ENCODE measurements around the gene ELANE.
"Not testable (repeated sequence)": the region's sequence is repeated elsewhere in the genome, so short reads cannot be mapped to it uniquely, and the experiment has no call there.

The ELANE gene

GRCh38 chr19:862581-863314, 10.6 kb downstream of the ELANE start:
- no peak for DNase-seq (ENCODE audit: low spot score)

GRCh38 chr19:863315-863620, 11.2 kb downstream of the ELANE start:
- DNase-seq (ENCODE audit: low spot score): no peak

GRCh38 chr19:866769-867300, 14.7 kb downstream of the ELANE start:
- DNase-seq (ENCODE audit: low spot score): no peak

GRCh38 chr19:867301-867793, 15.2 kb downstream of the ELANE start:
- DNase-seq (ENCODE audit: low spot score): no peak

- no peak for DNase-seq (ENCODE audit: low spot score)
Observed at GRCh38 chr19:867855-868457, 15.9 kb downstream of the ELANE start.

- no peak for DNase-seq (ENCODE audit: low spot score)
Observed at GRCh38 chr19:868458-869244, 16.5 kb downstream of the ELANE start.

- no peak for DNase-seq (ENCODE audit: low spot score)
Observed at GRCh38 chr19:869245-870177, 17.4 kb downstream of the ELANE start.

- no peak for DNase-seq (ENCODE audit: low spot score)
Observed at GRCh38 chr19:870314-870713, 18.2 kb downstream of the ELANE start.

GRCh38 chr19:870963-871401, 18.9 kb downstream of the ELANE start:
- DNase-seq (ENCODE audit: low spot score): no peak

- no peak for DNase-seq (ENCODE audit: low spot score)
Observed at GRCh38 chr19:871446-872265, 19.6 kb downstream of the ELANE start.

- no peak for DNase-seq (ENCODE audit: low spot score)
Observed at GRCh38 chr19:872266-872951, 20.3 kb downstream of the ELANE start.

- DNase-seq (ENCODE audit: low spot score): no peak
Observed at GRCh38 chr19:873084-873483, 21.0 kb downstream of the ELANE start.

GRCh38 chr19:873561-874041, 21.5 kb downstream of the ELANE start:
- DNase-seq (ENCODE audit: low spot score): no peak

GRCh38 chr19:875265-875879, 23.3 kb downstream of the ELANE start:
- no peak for DNase-seq (ENCODE audit: low spot score)

GRCh38 chr19:876089-876488, 24.0 kb downstream of the ELANE start:
- no peak for DNase-seq (ENCODE audit: low spot score)

GRCh38 chr19:876780-877314, 24.7 kb downstream of the ELANE start:
- no peak for DNase-seq (ENCODE audit: low spot score)

- DNase-seq (ENCODE audit: low spot score): not testable (repeated sequence)
Observed at GRCh38 chr19:877992-878660, 26.0 kb downstream of the ELANE start.

- not testable (repeated sequence) for DNase-seq (ENCODE audit: low spot score)
Observed at GRCh38 chr19:878751-879561, 26.9 kb downstream of the ELANE start.

Data from kidney capillary endothelial cell (primary cell).